Ovary (tissue), 9 donors: Measurements from ENCODE around the gene C16orf95. TPM values are rescaled to one million over a fixed set of nuclear protein-coding genes. Genes with fewer than 3 reads are reported as not detected.

Experiments used
- DNase-seq, 5 donors: peaks; one replicate each; pipeline ENCODE4 v3.0.0-alpha.2; 2019 to 2020
- H3K27ac ChIP-seq, 2 donors: fragments of 200-600 bp; one replicate each; pipeline versions ENCODE4 v1.5.1 to v1.8.0; 2019 to 2022
- H3K27me3 ChIP-seq: fragments of 200-600 bp; one replicate; pipeline ENCODE4 v1.8.0; 2022
- H3K36me3 ChIP-seq: fragments of 200-600 bp; sonication (generic); one replicate; pipeline ENCODE4 v1.5.1; 2019
- H3K4me1 ChIP-seq: one replicate; pipeline ENCODE4 v1.8.1; 2013; ENCODE audit warnings: mild to moderate bottlenecking, moderate library complexity; ENCODE audit not compliant: insufficient read depth
- H3K4me3 ChIP-seq: fragments of 200-600 bp; sonication (generic); one replicate; pipeline ENCODE4 v1.5.1; 2017
- H3K9me3 ChIP-seq, 2 donors: fragments of 200-600 bp in 1 of 2; sonication (generic) in 1 of 2; one replicate each; pipeline versions ENCODE4 v1.5.1 to v1.8.1; 2013 to 2019; ENCODE audit warnings: mild to moderate bottlenecking in 1 of 2, moderate library complexity in 1 of 2
- EP300 ChIP-seq: sonication (generic); formaldehyde crosslinking; IDR thresholded peaks from one replicate; pipeline ENCODE4 v1.6.1; 2017; ENCODE audit warnings: antibody characterized with exemption
- POLR2A ChIP-seq: fragments of 450-650 bp; IDR thresholded peaks from one replicate; pipeline ENCODE4 v1.6.1; 2017; ENCODE audit warnings: antibody characterized with exemption, mild to moderate bottlenecking, moderate library complexity
- WGBS, 3 donors: extraction: QIAGEN DNeasy Blood & Tissue Kit in 1 of 3; methylation state at CpG; one replicate each; pipeline versions ENCODE4 v1.1.5 to v1.1.7; 2013 to 2017; 5-methylcytosine and 5-hydroxymethylcytosine counted together
- intact Hi-C, 4 donors: fragments of 100-400 bp; cut with DNase I; formaldehyde crosslinking; loops; one replicate each; pipeline versions ENCODE4 v1.11.0 to v1.15.1; 2022 to 2023
- polyA plus RNA-seq, 2 donors: library from polyadenylated mRNA; stranded (reverse); fragments of 200-250 nt in 1 of 2; fragments of 350-450 nt in 1 of 2; fragmentation: Illumina TruSeq in 1 of 2; extraction: RNeasy Lipid Tissue Mini Kit (QIAGEN cat#74804) in 1 of 2; gene quantifications; one replicate each; pipeline ENCODE4 v1.2.3, GENCODE V29; 2013 to 2014
- total RNA-seq, 7 donors: library from RNA; depleted of rRNA in 2 of 7; stranded (reverse); fragments of >200 nt in 2 of 7; fragmentation: NEBNext Ultra II Directional in 3 of 7; extraction: Animal tissue kit (Norgen Biotek cat#: 25700) in 3 of 7; gene quantifications; one replicate each; pipeline versions ENCODE4 v1.1.0 to v1.2.4, GENCODE V29; 2016 to 2023
- TF ChIP-seq, protein P1 (sequence below), 3 donors: fragments of 450-650 bp in 2 of 3; fragments of 200-600 bp in 1 of 3; IDR thresholded peaks; one replicate each; pipeline versions ENCODE4 v1.5.1 to v1.8.0; 2016 to 2022; ENCODE audit warnings: antibody characterized with exemption in 3 of 3, mild to moderate bottlenecking in 1 of 3
- donor health status: DM: no; HTN: no; CAD: no; lungs with moderate emphysema.
- donor health status: DM: no; HTN: no; CAD: no.
- donor health status: Bipolar disorder and iron deficiency.
- donor health status: DM: yes; HTN: yes; CAD: no.
- donor health status: DM: no; HTN: no; CAD: no.
- donor health status: DM: yes; HTN: yes; CAD: no.

C16orf95 gene
- total and polyA plus RNA-seq, 9 donors: 1.0 to 6.1 (median 2.7) TPM

DNA sequence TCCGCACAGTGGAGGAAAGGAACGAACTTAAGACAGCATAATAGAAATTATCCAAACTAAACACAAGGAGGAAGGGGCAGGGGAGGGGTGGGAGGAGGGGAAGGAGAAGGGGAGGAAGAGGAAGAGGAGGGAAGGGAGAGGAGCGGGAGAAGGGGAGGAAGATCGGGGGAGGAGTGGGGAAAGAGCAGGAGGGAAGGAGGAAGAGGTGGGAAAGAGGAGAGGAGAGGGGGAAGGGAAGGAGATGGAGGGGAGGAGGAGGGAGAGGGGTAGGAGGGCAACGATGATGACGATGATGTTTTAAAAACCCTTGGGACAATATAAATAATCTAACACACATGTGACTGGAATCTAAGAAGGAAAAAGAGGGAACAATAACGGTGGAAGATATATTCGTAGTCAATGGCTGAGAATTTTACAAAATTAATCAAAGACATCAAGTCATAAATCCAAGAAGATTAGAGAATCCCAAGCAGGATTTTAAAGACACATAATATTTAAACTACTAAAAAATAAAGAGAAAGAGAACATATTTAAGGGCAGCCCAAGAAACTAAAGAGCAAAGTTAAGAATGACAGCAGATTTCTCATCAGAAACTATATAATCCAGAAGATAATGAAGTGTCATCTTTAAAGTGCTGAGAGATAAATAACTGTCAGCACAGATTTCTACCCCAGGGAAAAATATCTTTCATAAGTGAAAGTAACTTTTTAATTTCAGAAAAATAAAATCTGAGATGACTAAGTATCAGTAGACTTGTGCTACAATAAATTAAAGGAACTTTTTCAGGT, 30.2 kb downstream of the C16orf95 start:
- Histone ChIP-seq H3K27ac (no peak overlapping the region), H3K4me3 (no peak overlapping the region), H3K9me3 (no peaks in the 10 kb centered on the region), H3K27me3 (no peaks in the 10 kb centered on the region), H3K4me1 (no peaks in the 10 kb centered on the region), H3K36me3 (no peaks in the 10 kb centered on the region)
- 73 to 80% (median 79%) methylated on average over 8 of the region's 8 CpGs for WGBS, 3 donors
- intact Hi-C loops: no loop called here
- no peak for DNase-seq
- TF ChIP-seq EP300 (no peak), POLR2A (no peak)
- TF ChIP-seq, protein P1, sequence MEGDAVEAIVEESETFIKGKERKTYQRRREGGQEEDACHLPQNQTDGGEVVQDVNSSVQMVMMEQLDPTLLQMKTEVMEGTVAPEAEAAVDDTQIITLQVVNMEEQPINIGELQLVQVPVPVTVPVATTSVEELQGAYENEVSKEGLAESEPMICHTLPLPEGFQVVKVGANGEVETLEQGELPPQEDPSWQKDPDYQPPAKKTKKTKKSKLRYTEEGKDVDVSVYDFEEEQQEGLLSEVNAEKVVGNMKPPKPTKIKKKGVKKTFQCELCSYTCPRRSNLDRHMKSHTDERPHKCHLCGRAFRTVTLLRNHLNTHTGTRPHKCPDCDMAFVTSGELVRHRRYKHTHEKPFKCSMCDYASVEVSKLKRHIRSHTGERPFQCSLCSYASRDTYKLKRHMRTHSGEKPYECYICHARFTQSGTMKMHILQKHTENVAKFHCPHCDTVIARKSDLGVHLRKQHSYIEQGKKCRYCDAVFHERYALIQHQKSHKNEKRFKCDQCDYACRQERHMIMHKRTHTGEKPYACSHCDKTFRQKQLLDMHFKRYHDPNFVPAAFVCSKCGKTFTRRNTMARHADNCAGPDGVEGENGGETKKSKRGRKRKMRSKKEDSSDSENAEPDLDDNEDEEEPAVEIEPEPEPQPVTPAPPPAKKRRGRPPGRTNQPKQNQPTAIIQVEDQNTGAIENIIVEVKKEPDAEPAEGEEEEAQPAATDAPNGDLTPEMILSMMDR (IDR thresholded peaks at IDR 0.05): no peak

DNA sequence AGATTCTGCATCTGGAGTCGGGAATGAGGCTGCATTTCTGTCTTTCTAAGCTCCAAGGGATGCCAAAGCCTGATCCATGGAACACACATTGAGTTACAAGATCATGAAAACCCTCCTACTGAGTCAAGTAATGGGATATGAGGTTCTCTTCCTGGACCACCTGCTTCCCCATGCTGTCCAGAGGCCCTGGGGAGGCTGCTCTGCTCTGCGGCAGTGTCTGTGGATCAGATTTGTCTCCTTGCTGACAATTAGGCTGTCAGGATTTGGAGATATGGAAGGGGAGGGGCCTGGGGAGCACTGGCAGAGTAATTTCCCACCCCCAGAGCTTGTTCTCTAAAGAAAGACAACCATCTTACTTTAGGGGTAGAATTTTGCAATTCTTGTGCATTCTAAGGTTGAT, 33.0 kb downstream of the C16orf95 start:
- H3K9me3 ChIP-seq: no peaks in the 10 kb centered on the region
- H3K4me3 ChIP-seq: no peak overlapping the region
- 83 to 89% (median 84%) methylated on average over 2 of the region's 2 CpGs for WGBS, 3 donors
- H3K4me1 ChIP-seq: no peaks in the 10 kb centered on the region
- no peak for DNase-seq
- H3K27ac ChIP-seq: no peak overlapping the region
- H3K36me3 ChIP-seq: no peaks in the 10 kb centered on the region
- no peaks in the 10 kb centered on the region for H3K27me3 ChIP-seq
- TF ChIP-seq EP300: no peak
- intact Hi-C loops: no loop called here

GRCh38 chr16:87279094-87279658, 38.0 kb downstream of the C16orf95 start:
- no peak for DNase-seq
- no peaks in the 10 kb centered on the region for H3K27me3 ChIP-seq
- H3K9me3 ChIP-seq: no peaks in the 10 kb centered on the region
- H3K27ac ChIP-seq: no peak overlapping the region
- 61 to 73% (median 67%) methylated on average over 18 of the region's 18 CpGs for whole genome bisulfite sequencing, 3 donors
- no peaks in the 10 kb centered on the region for H3K36me3 ChIP-seq
- TF ChIP-seq POLR2A: no peak
- TF ChIP-seq, protein P1 (IDR thresholded peaks at IDR 0.05): no peak
- intact Hi-C loops: loop anchor here (1.0 to 10.0 kb wide), 5 partner anchors 26 to 714 kb away; partner anchors contain the start of gene FOXC2 (in 3 of the 4)
- H3K4me3 ChIP-seq: no peak overlapping the region
- H3K4me1 ChIP-seq: no peaks in the 10 kb centered on the region

GRCh38 chr16:87278191-87279093, 38.8 kb downstream of the C16orf95 start:
- DNase-seq: peak; percentile 50 to 84 (median 62)
- intact Hi-C loops: loop anchor here (1.0 to 10.0 kb wide), 5 partner anchors 27 to 714 kb away; partner anchors contain the start of gene FOXC2 (in 3 of the 4)
- Histone ChIP-seq H3K27me3 (no peaks in the 10 kb centered on the region), H3K4me1 (no peaks in the 10 kb centered on the region), H3K36me3 (no peaks in the 10 kb centered on the region), H3K27ac (no peak overlapping the region), H3K4me3 (no peak overlapping the region), H3K9me3 (no peaks in the 10 kb centered on the region)
- WGBS, 3 donors: 52 to 55% (median 53%) methylated on average over 38 of the region's 38 CpGs
- TF ChIP-seq POLR2A: no peak
- TF ChIP-seq, protein P1 (IDR thresholded peaks at IDR 0.05): peak; percentile 31 to 64 (median 61)
